SK-N-DZ (cell line): ENCODE measurements around the gene SIGLEC6.

Experiments
- DNase-seq: peaks from one replicate; pipeline ENCODE4 v3.0.0-alpha.2; 2015; ENCODE audit warnings: low spot score
- small RNA-seq, 2 experiments: library from RNA; depleted of rRNA; stranded (forward); fragments of <200 nt; gene quantifications; one replicate each; pipeline ENCODE3, GENCODE V24; 2014

The SIGLEC6 gene

DNA sequence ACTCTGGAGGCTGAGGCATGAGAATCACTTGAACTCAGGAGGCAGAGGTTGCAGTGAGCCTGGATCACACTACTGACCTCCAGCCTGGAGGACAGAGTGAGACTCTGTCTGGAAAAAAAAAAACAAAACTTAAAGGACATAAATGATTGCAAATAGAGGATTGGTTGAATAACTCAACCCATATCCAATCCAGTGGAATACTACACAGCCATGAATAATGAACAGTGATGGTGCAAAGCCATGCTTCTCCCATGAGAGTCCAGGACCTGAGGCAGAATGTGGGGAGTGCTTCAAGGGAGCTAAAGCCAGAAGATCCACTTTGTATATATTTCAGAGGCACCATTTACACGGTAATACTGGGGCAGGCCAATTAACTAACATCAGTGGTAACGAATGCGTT is 55.3 kb downstream of the SIGLEC6 start:
- DNase-seq = no peak

DNA sequence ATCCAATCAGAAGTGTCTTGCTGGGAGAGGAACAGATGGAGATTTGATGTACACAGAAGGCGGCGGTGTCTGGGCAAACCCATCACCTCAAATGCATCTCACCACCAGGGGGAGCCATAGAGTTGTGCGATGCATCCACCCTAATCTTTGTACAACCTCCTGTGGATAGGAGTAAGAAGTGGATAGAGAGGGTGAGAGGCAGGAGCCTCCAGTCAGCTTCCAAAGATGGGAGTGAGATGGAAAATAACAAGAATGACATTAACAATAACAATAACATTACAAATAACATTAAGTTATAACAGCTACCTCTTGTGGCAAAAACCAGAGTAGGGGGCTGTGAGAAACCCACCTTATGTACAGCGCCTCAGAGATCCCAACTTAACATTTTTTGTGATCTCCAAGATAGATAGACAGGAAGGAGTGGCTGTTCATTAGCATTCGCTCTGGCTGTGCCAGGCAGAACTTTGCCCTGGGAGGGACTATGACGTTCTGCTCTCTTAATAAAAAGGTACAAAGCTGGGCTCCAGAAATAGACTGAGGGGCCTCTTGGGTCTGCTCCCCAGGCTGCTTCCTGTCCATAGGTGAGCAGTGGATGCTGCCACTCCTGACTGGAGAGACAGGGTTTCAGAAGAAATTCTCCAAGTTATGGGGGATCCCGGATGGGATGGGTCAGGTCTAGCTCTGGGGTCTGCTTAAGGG is 58.3 kb downstream of the SIGLEC6 start:
- peak; percentile 32 for DNase-seq

- no peak for DNase-seq
These were observed 58.9 kb downstream of the SIGLEC6 start for GRCh38 chr19:51472607-51473006.

DNA sequence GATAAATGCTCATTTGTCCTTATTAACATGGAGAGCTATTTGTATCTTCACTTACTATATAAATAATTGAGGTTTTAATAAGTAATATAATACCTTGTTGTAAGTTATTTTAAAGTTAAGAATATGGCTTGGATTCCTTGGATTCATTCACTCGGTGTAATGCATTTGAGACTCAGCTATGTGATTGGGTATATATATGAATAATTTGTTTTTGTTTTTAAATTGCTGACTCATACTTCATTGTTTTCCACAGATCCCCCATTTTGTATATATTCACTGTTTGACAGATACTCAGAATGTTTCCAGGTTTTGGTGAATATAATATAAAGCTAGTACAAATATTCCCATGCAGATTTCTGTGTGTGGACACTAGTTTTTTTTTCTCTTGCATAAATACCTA is 59.9 kb downstream of the SIGLEC6 start:
- no peak for DNase-seq

- DNase-seq = no peak
These were observed 60.5 kb downstream of the SIGLEC6 start for GRCh38 chr19:51470966-51471365.

DNA sequence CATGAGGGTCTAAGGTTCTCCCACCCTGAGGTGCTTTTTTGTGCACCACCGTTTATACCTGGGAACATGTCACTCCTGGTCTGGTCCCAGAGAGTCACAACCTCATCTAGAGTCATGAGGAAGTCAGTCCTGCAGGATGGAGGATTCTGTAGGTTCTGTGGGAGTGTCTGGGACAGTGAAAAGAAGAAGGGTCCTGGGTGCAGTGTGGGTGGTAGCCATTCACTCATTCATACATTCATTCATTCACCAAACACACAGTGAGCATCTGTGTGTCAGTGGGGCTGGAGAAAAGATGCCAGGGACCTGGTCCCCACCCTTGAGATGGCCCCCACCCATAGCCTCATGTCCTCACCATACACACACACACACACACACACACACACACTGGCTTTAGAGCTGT is 61.8 kb downstream of the SIGLEC6 start:
- no peak for DNase-seq

DNA sequence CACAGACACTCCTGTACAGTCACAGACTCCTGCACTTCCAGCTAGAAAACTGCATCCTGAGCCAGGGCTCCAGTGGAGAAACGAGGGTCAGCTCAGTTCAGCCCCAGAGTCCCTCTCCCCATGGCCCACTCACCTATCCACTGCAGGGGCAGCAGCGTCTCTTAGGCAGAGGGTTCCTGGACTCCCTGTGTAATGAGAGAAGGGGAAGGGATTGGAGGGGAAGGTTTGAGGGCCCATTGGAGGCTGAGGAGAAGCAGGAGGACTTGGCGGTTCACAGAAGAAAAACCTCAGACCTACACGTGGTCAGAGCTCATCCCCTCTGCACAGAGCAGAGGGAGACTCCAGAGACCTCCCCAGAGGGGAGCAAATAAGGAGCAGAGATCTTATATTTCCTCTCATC is 62.3 kb downstream of the SIGLEC6 start:
- DNase-seq = no peak

DNA sequence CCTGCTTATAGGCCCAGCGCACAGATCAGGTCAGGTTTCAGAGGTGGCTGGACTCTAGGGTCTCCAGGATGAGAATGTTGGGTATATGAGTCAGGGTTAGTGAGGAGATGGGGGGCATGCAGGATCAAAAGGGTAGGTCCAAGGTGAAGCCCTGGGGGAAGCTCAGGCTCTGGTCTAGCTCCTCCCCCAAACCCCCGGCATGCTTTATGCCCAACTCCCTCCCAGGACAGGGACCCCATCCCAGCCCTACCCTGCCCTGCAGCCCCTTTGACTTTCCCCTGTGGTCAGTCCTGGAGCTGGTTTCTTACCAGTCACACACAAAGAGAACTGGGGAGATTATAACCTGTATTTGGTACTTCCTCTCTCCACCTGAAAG is 62.9 kb downstream of the SIGLEC6 start:
- no peak for DNase-seq

DNA sequence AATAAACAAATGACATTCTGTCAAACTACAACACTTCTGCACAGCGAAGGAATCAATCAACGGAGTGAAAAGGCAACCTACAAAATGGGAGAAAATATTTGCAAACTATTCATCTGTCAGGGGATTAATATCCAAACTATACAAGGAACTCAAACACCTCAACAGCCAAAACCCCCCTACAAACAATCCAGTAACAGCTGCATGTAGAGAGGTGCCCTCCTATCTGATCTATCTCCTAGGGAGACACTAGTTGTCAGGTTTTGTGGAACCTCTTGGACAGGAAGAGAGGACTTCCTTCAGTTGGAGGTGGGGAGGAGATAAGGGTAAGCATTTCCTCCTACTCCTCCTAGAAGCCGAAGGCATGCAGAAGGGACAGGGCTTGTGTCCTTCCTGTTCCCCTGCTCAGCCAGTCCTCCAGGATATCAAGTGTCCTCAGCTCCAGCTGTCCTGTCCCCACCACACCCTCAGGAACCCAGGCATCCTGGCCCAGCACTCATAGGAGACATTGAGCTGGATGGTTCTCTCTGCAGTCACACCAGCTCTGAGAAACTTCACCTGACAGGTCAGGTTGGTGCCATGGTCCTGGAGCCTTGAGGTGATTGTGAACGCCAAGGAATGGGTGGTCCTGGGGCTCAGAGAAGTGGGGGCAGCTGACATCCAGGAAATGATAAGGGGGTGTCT is 63.5 kb downstream of the SIGLEC6 start:
- DNase-seq = no peak

Small RNA genes within 50 kb of the gene (small RNA-seq; reads per million reads assigned to genes)
- 0 reads per million in 2 experiments for gene AC020914.3
